MM.1S (cell line): ENCODE measurements around the gene GRIK4.

ENCODE experiments used
- CTCF ChIP-seq: fragments of 300-600 bp; sonication (generic); IDR thresholded peaks from 2 replicates; pipeline ENCODE4 v1.5.1; 2016; ENCODE audit warnings: antibody characterized with exemption, low read length, mixed read lengths
- EZH2 ChIP-seq: fragments of 300-600 bp; sonication (generic); optimal IDR thresholded peaks from 2 replicates; pipeline ENCODE3; 2017; ENCODE audit warnings: low read depth, mild to moderate bottlenecking, antibody characterized with exemption, low read length, mixed read lengths

GRCh38 chr11:120988603-120989002, 477.1 kb downstream of the GRIK4 start:
- TF ChIP-seq CTCF, result no peak
- TF ChIP-seq EZH2, result no peak
